ENCODE data around the gene NFIX.

DNA sequence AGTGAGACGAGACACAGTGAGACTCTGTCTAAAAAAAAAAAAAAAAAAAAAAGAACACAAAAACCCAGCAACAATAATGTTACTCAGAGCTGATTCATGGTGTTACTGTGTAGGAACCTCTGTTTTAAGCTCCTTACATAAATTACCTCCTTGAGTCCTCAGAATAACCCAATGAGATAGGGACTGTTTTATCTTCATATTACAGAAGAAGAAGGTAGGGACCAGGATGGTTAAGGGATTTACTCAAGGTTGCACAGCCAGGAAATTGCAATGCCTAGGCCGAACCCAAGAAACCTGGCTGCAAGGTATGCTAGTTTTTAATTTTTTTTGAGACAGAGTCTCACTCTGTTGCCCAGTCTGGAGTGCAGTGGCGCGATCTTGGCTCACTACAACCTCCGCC is 27.4 kb upstream of the NFIX start:
- TF ChIP-seq GATA2 (IDR thresholded peaks at IDR 0.05; ENCODE audit: low read depth, low read length) (no peak), GATA3 (IDR thresholded peaks at IDR 0.05; ENCODE audit: low read depth, low read length) (no peak)
